HEK293 (cell line): Measurements from ENCODE around the gene AMPD3.

Source experiments
- CTCF ChIA-PET: fragments of 350-600 bp; formaldehyde crosslinking; extraction: SDS; loops from one replicate; lab custom pipeline; 2021; ENCODE audit warnings: antibody characterized with exemption; lab: Yijun Ruan, JAX
- POLR2A ChIA-PET: fragments of 300-600 bp; formaldehyde crosslinking; extraction: SDS; loops from one replicate; lab custom pipeline; 2020; ENCODE audit warnings: antibody characterized with exemption, inconsistent platforms; lab: Yijun Ruan, JAX
- H3K27ac ChIP-seq: fragments of 200-500 bp; sonication (Bioruptor generic); 2 replicates; pipeline ENCODE4 v1.5.1; 2014; ENCODE audit warnings: low read depth, low read length, control low read depth, inconsistent platforms; ENCODE audit errors: extremely low read depth
- H3K36me3 ChIP-seq, 2 experiments: fragments of 200-500 bp in 1 of 2; sonication (Bioruptor generic) in 1 of 2; 1 replicate in 1 of 2; 2 replicates in 1 of 2; pipeline ENCODE4 v1.5.1; 2014 to 2017; ENCODE audit warnings: inconsistent platforms in 2 of 2, low read length in 2 of 2; ENCODE audit not compliant: control insufficient read depth in 2 of 2, insufficient read depth in 1 of 2
- H3K4me1 ChIP-seq: fragments of 200-500 bp; sonication (Bioruptor generic); 2 replicates; pipeline ENCODE4 v1.5.1; 2014; ENCODE audit warnings: mild to moderate bottlenecking, low read length, inconsistent platforms; ENCODE audit not compliant: control insufficient read depth, insufficient read depth
- H3K4me3 ChIP-seq: 2 replicates; pipeline ENCODE4 v1.5.1; 2011; ENCODE audit warnings: low read depth, mild to moderate bottlenecking, control low read depth, low read length, moderate library complexity
- H3K9me3 ChIP-seq: fragments of 200-500 bp; sonication (Bioruptor generic); 2 replicates; pipeline ENCODE4 v1.5.1; 2014; ENCODE audit warnings: low read depth, low read length, inconsistent platforms; ENCODE audit not compliant: control insufficient read depth, insufficient read depth
- BCL11B ChIP-seq: fragments of 450-650 bp; formaldehyde crosslinking; IDR thresholded peaks from 2 replicates; pipeline ENCODE4 v1.5.1; 2016; ENCODE audit warnings: low read depth, missing biosample characterization, missing genetic modification characterization
- KLF7 ChIP-seq: fragments of 450-650 bp; formaldehyde crosslinking; IDR thresholded peaks from 2 replicates; pipeline ENCODE4 v1.5.1; 2016; ENCODE audit warnings: missing biosample characterization, missing genetic modification characterization, borderline replicate concordance
- MEIS1 ChIP-seq: sonication (generic); formaldehyde crosslinking; IDR thresholded peaks from 2 replicates; pipeline ENCODE4 v1.8.1; 2022; ENCODE audit warnings: missing genetic modification reagents, mild to moderate bottlenecking, borderline replicate concordance
- ZBTB20 ChIP-seq: fragments of 450-650 bp; formaldehyde crosslinking; IDR thresholded peaks from 2 replicates; pipeline ENCODE4 v1.5.1; 2016; ENCODE audit warnings: missing biosample characterization, missing genetic modification characterization
- ZNF132 ChIP-seq: fragments of 450-650 bp; formaldehyde crosslinking; IDR thresholded peaks from 2 replicates; pipeline ENCODE4 v1.5.1; 2017; ENCODE audit warnings: missing biosample characterization, missing genetic modification characterization, borderline replicate concordance
- ZNF18 ChIP-seq: fragments of 450-650 bp; formaldehyde crosslinking; IDR thresholded peaks from 2 replicates; pipeline ENCODE4 v1.5.1; 2016; ENCODE audit warnings: missing biosample characterization, missing genetic modification characterization
- ZNF549 ChIP-seq: fragments of 450-650 bp; IDR thresholded peaks from 2 replicates; pipeline ENCODE4 v1.5.1; 2018; ENCODE audit warnings: missing biosample characterization, missing genetic modification characterization, mild to moderate bottlenecking, inconsistent platforms, moderate library complexity
- ZNF621 ChIP-seq: fragments of 450-650 bp; formaldehyde crosslinking; IDR thresholded peaks from 2 replicates; pipeline ENCODE4 v1.5.1; 2017; ENCODE audit warnings: missing biosample characterization, missing genetic modification characterization
- ZSCAN5A ChIP-seq: fragments of 450-650 bp; formaldehyde crosslinking; IDR thresholded peaks from 2 replicates; pipeline ENCODE4 v1.5.1; 2016; ENCODE audit warnings: missing biosample characterization, missing genetic modification characterization
- TF ChIP-seq, protein P1 (sequence below): fragments of 450-650 bp; formaldehyde crosslinking; IDR thresholded peaks from 2 replicates; pipeline ENCODE4 v1.5.1; 2016; ENCODE audit warnings: missing biosample characterization, missing genetic modification characterization
- TF ChIP-seq, protein P2 (sequence below): fragments of 450-650 bp; formaldehyde crosslinking; conservative IDR thresholded peaks from 2 replicates; pipeline ENCODE4 v1.5.1; 2016; ENCODE audit warnings: low read depth, missing biosample characterization, missing genetic modification characterization
- TF ChIP-seq, protein P3 (sequence below): fragments of 450-650 bp; formaldehyde crosslinking; IDR thresholded peaks from 2 replicates; pipeline ENCODE4 v1.5.0; 2017; ENCODE audit warnings: missing biosample characterization, missing genetic modification characterization, borderline replicate concordance

The AMPD3 gene

GRCh38 chr11:10484461-10485180, 29.6 kb downstream of the AMPD3 start (continued):
- no peak for TF ChIP-seq ZBTB20

DNA sequence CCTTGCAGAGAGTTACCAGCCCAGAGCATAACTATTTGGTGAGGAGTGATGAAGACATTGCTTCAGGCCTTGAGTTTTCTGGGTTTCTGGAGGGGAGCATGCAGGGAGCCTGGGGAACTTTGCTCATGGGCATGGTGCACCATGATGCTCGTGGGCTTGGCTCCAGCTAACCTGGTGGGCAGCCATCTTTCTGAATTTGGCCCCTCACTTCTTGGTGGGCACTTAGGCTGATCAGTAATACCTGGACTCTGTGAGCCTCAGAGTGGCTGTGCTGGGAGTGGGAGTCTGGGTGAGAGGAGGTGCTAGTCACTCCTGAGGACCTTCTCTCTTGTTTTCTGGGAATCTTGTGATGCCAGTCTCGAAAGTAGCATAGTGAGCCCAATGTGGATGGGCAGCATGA, 30.6 kb downstream of the AMPD3 start:
- H3K4me3 ChIP-seq: no peak overlapping the region
- no peaks in the 10 kb centered on the region for H3K36me3 ChIP-seq
- ChIA-PET POLR2A (no interaction called here), CTCF (no interaction called here)
- no peak overlapping the region for H3K27ac ChIP-seq
- H3K9me3 ChIP-seq: no peaks in the 10 kb centered on the region
- H3K4me1 ChIP-seq: no peaks in the 10 kb centered on the region
- TF ChIP-seq, protein P1, sequence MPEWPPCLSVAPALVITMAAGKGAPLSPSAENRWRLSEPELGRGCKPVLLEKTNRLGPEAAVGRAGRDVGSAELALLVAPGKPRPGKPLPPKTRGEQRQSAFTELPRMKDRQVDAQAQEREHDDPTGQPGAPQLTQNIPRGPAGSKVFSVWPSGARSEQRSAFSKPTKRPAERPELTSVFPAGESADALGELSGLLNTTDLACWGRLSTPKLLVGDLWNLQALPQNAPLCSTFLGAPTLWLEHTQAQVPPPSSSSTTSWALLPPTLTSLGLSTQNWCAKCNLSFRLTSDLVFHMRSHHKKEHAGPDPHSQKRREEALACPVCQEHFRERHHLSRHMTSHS (tag by site-specific recombination): no peak
- TF ChIP-seq, protein P2, sequence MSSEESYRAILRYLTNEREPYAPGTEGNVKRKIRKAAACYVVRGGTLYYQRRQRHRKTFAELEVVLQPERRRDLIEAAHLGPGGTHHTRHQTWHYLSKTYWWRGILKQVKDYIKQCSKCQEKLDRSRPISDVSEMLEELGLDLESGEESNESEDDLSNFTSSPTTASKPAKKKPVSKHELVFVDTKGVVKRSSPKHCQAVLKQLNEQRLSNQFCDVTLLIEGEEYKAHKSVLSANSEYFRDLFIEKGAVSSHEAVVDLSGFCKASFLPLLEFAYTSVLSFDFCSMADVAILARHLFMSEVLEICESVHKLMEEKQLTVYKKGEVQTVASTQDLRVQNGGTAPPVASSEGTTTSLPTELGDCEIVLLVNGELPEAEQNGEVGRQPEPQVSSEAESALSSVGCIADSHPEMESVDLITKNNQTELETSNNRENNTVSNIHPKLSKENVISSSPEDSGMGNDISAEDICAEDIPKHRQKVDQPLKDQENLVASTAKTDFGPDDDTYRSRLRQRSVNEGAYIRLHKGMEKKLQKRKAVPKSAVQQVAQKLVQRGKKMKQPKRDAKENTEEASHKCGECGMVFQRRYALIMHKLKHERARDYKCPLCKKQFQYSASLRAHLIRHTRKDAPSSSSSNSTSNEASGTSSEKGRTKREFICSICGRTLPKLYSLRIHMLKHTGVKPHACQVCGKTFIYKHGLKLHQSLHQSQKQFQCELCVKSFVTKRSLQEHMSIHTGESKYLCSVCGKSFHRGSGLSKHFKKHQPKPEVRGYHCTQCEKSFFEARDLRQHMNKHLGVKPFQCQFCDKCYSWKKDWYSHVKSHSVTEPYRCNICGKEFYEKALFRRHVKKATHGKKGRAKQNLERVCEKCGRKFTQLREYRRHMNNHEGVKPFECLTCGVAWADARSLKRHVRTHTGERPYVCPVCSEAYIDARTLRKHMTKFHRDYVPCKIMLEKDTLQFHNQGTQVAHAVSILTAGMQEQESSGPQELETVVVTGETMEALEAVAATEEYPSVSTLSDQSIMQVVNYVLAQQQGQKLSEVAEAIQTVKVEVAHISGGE (tag by site-specific recombination): no peak
- TF ChIP-seq ZSCAN5A: no peak
- TF ChIP-seq ZNF18 (tag by site-specific recombination): no peak
- TF ChIP-seq ZNF132 (tag by site-specific recombination): no peak
- TF ChIP-seq, protein P3, sequence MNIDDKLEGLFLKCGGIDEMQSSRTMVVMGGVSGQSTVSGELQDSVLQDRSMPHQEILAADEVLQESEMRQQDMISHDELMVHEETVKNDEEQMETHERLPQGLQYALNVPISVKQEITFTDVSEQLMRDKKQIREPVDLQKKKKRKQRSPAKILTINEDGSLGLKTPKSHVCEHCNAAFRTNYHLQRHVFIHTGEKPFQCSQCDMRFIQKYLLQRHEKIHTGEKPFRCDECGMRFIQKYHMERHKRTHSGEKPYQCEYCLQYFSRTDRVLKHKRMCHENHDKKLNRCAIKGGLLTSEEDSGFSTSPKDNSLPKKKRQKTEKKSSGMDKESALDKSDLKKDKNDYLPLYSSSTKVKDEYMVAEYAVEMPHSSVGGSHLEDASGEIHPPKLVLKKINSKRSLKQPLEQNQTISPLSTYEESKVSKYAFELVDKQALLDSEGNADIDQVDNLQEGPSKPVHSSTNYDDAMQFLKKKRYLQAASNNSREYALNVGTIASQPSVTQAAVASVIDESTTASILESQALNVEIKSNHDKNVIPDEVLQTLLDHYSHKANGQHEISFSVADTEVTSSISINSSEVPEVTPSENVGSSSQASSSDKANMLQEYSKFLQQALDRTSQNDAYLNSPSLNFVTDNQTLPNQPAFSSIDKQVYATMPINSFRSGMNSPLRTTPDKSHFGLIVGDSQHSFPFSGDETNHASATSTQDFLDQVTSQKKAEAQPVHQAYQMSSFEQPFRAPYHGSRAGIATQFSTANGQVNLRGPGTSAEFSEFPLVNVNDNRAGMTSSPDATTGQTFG: no peak
- no peak for TF ChIP-seq ZNF621 (tag by site-specific recombination)
- no peak for TF ChIP-seq ZNF549 (tag by site-specific recombination)
- TF ChIP-seq BCL11B (tag by site-specific recombination): no peak
- no peak for TF ChIP-seq MEIS1 (CRISPR knock-in tag)
- no peak for TF ChIP-seq ZBTB20
- no peak for TF ChIP-seq KLF7
